SK-N-SH (cell line): ENCODE results near the gene PRR33. TPM values are rescaled to one million over a fixed set of nuclear protein-coding genes. Genes with fewer than 3 reads are reported as not detected.

Experiments
- CTCF ChIA-PET: fragments of 300-600, 350-600 bp; formaldehyde crosslinking; extraction: SDS; loops from one replicate; lab custom pipeline; 2021; lab: Yijun Ruan, JAX
- POLR2A ChIA-PET: fragments of 350-600 bp; sonication (Branson Sonifier 250); formaldehyde crosslinking; extraction: SDS; loops from one replicate; lab custom pipeline; 2020; ENCODE audit warnings: antibody characterized with exemption, inconsistent platforms; lab: Yijun Ruan, JAX
- DNase-seq: peaks from one replicate; pipeline ENCODE4 v3.0.0; 2012
- H2AFZ ChIP-seq: fragments of 200-600 bp; sonication (generic); 2 replicates; pipeline ENCODE4 v1.8.1; 2016; ENCODE audit warnings: antibody characterized with exemption, mild to moderate bottlenecking, low read depth
- H3F3A ChIP-seq: fragments of 200-600 bp; sonication (generic); replicated peaks from 2 replicates; pipeline ENCODE3; 2016; ENCODE audit warnings: antibody characterized with exemption, mild to moderate bottlenecking; ENCODE audit not compliant: insufficient read depth
- H3K27ac ChIP-seq, 2 experiments: fragments of 200-500 bp in 1 of 2; fragments of 200-600 bp in 1 of 2; sonication (Bioruptor generic) in 1 of 2; sonication (generic), shearing (Covaris generic) in 1 of 2; 2 replicates each; pipeline versions ENCODE4 v1.5.1 to v1.6.1; 2014 to 2016; ENCODE audit warnings: low read depth in 2 of 2, inconsistent platforms in 1 of 2, low read length in 1 of 2, mild to moderate bottlenecking in 1 of 2, mixed read lengths in 1 of 2
- H3K27me3 ChIP-seq: fragments of 200-600 bp; sonication (generic), shearing (Covaris generic); 2 replicates; pipeline ENCODE4 v1.6.1; 2016; ENCODE audit warnings: mixed run types; ENCODE audit not compliant: insufficient read depth
- H3K36me3 ChIP-seq, 2 experiments: fragments of 200-500 bp in 1 of 2; fragments of 200-600 bp in 1 of 2; sonication (Bioruptor generic) in 1 of 2; sonication (generic) in 1 of 2; replicated peaks in 1 of 2; 2 replicates each; pipeline versions ENCODE3 to v1.5.1; 2014 to 2016; ENCODE audit warnings: low read length in 1 of 2, mild to moderate bottlenecking in 1 of 2; ENCODE audit not compliant: insufficient read depth in 2 of 2, control insufficient read depth in 1 of 2
- H3K4me1 ChIP-seq, 2 experiments: fragments of 200-500 bp in 1 of 2; fragments of 200-600 bp in 1 of 2; sonication (Bioruptor generic) in 1 of 2; sonication (generic), shearing (Covaris generic) in 1 of 2; 2 replicates each; pipeline versions ENCODE4 v1.5.1 to v1.6.1; 2014 to 2016; ENCODE audit warnings: low read depth in 1 of 2, low read length in 1 of 2, mixed run types in 1 of 2; ENCODE audit not compliant: insufficient read depth in 2 of 2, control insufficient read depth in 1 of 2
- H3K4me2 ChIP-seq: fragments of 200-600 bp; sonication (generic), shearing (Covaris generic); 2 replicates; pipeline ENCODE4 v1.6.1; 2017; ENCODE audit warnings: mixed run types
- H3K4me3 ChIP-seq, 2 experiments: fragments of 200-500 bp in 1 of 2; fragments of 200-600 bp in 1 of 2; sonication (Bioruptor generic) in 1 of 2; sonication (generic), shearing (Covaris generic) in 1 of 2; 2 replicates each; pipeline versions ENCODE4 v1.5.1 to v1.8.1; 2014 to 2016; ENCODE audit warnings: low read depth in 2 of 2, inconsistent platforms in 1 of 2, low read length in 1 of 2, mild to moderate bottlenecking in 1 of 2, mixed read lengths in 1 of 2, moderate library complexity in 1 of 2
- H3K79me2 ChIP-seq: fragments of 200-600 bp; sonication (generic); 2 replicates; pipeline ENCODE4 v1.8.1; 2017; ENCODE audit warnings: mild to moderate bottlenecking; ENCODE audit not compliant: insufficient read depth
- H3K9ac ChIP-seq: fragments of 200-600 bp; sonication (generic); 2 replicates; pipeline ENCODE4 v1.6.1; 2017; ENCODE audit warnings: mixed run types
- H3K9me2 ChIP-seq: fragments of 200-600 bp; sonication (generic); 2 replicates; pipeline ENCODE4 v1.6.1; 2017; ENCODE audit warnings: mixed run types
- H3K9me3 ChIP-seq: fragments of 200-600 bp; sonication (generic); 2 replicates; pipeline ENCODE4 v1.6.1; 2017; ENCODE audit warnings: mixed run types, mild to moderate bottlenecking, moderate library complexity
- H4K20me1 ChIP-seq: fragments of 200-600 bp; sonication (generic); 2 replicates; pipeline ENCODE4 v1.6.1; 2017; ENCODE audit warnings: mild to moderate bottlenecking, mixed run types; ENCODE audit not compliant: insufficient read depth
- CHD2 ChIP-seq: fragments of 150-350 bp; IDR thresholded peaks from 2 replicates; pipeline ENCODE4 v1.6.1; 2018; ENCODE audit warnings: low read length; ENCODE audit not compliant: partially characterized antibody
- EP300 ChIP-seq, 2 experiments: IDR thresholded peaks; 2 replicates each; pipeline versions ENCODE4 v1.4.0 to v1.6.1; 2012; ENCODE audit warnings: borderline replicate concordance in 1 of 2, low read depth in 1 of 2, low read length in 1 of 2
- EZH2phosphoT487 ChIP-seq: fragments of 200-600 bp; sonication (generic); IDR thresholded peaks from 2 replicates; pipeline ENCODE4 v1.6.1; 2017; ENCODE audit warnings: low read depth, mixed run types, mild to moderate bottlenecking, antibody characterized with exemption, moderate library complexity, borderline replicate concordance
- FOSL2 ChIP-seq: IDR thresholded peaks from 2 replicates; pipeline ENCODE4 v1.4.0; 2012; ENCODE audit warnings: low read depth, mild to moderate bottlenecking, moderate library complexity, borderline replicate concordance
- FOXJ3 ChIP-seq: sonication (generic); formaldehyde crosslinking; IDR thresholded peaks from 2 replicates; pipeline ENCODE4 v1.5.1; 2020; ENCODE audit warnings: mild to moderate bottlenecking, missing genetic modification reagents
- FOXM1 ChIP-seq: IDR thresholded peaks from 2 replicates; pipeline ENCODE4 v1.4.0; 2012; ENCODE audit warnings: low read depth, mild to moderate bottlenecking
- GATA2 ChIP-seq: sonication (generic); formaldehyde crosslinking; IDR thresholded peaks from 2 replicates; pipeline ENCODE4 v1.5.0; 2020; ENCODE audit warnings: mild to moderate bottlenecking, missing genetic modification reagents
- JUND ChIP-seq: IDR thresholded peaks from 2 replicates; pipeline ENCODE4 v1.4.0; 2012
- MAX ChIP-seq: IDR thresholded peaks from 2 replicates; pipeline ENCODE4 v1.4.0; 2012; ENCODE audit warnings: low read depth
- NRF1 ChIP-seq: IDR thresholded peaks from 2 replicates; pipeline ENCODE4 v1.6.1; 2012; ENCODE audit warnings: low read depth, mild to moderate bottlenecking, low read length
- POLR2AphosphoS5 ChIP-seq: IDR thresholded peaks from 2 replicates; pipeline ENCODE4 v1.6.1; 2012; ENCODE audit warnings: low read depth, low read length
- SIN3A ChIP-seq: IDR thresholded peaks from 2 replicates; pipeline ENCODE4 v1.6.1; 2012; ENCODE audit warnings: low read depth, mild to moderate bottlenecking, low read length, moderate library complexity, borderline replicate concordance
- SMC3 ChIP-seq: IDR thresholded peaks from 2 replicates; pipeline ENCODE4 v1.6.1; 2012; ENCODE audit warnings: low read depth, low read length, improper control_type of control experiment
- TEAD4 ChIP-seq: IDR thresholded peaks from 2 replicates; pipeline ENCODE4 v1.4.0; 2012; ENCODE audit warnings: mild to moderate bottlenecking, borderline replicate concordance; ENCODE audit not compliant: insufficient read depth
- USF1 ChIP-seq: IDR thresholded peaks from 2 replicates; pipeline ENCODE4 v1.4.0; 2012; ENCODE audit warnings: low read depth, borderline replicate concordance
- YY1 ChIP-seq: IDR thresholded peaks from 2 replicates; pipeline ENCODE4 v1.4.0; 2012; ENCODE audit warnings: low read depth, mild to moderate bottlenecking
- WGBS: methylation state at CpG from one replicate; pipeline ENCODE4 v1.1.6; 2017; ENCODE audit warnings: low lambda C conversion rate; 5-methylcytosine and 5-hydroxymethylcytosine counted together
- polyA plus RNA-seq, 3 experiments: library from polyadenylated mRNA; depleted of rRNA; stranded (reverse); fragments of >200 nt; gene quantifications; 2 replicates each; pipeline ENCODE4 v1.2.3, GENCODE V29; 2012
- TF ChIP-seq, protein P1 (sequence below): fragments of 200-600 bp; sonication (generic); IDR thresholded peaks from 2 replicates; pipeline ENCODE4 v1.6.1; 2017; ENCODE audit warnings: antibody characterized with exemption, mild to moderate bottlenecking, moderate library complexity
- TF ChIP-seq, protein P2 (sequence below): IDR thresholded peaks from 2 replicates; pipeline ENCODE4; 2012
- TF ChIP-seq, protein P3 (sequence below): fragments of 150-350 bp; IDR thresholded peaks from 2 replicates; pipeline ENCODE4 v1.6.1; 2017; ENCODE audit warnings: antibody characterized with exemption, low read length, low read depth, borderline replicate concordance

The PRR33 gene
- polyA plus RNA-seq, 1 of the 3 experiments (the other 2 are of a cell fraction), result not detected

DNA sequence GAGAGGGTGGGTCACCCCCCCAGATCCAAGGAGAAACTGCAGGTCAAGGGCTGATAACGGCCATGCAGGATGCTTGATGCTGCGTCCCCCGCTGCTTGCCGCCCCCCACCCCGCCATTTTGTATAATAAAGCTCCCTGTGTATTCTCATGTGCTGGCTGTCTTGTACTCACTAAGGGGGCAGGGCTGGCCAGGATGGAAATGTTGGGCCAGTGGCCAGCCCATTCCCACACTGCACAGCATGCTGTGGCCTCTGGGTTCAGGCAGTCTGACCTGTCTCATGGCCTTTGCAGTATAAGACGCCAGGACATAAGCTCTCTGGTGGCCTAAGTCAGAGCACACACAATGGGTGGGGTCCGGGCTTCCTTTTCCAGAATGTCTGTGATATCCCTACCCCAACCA lies 421 bp upstream of the PRR33 start:
- Histone ChIP-seq H3F3A (no peaks in the 10 kb centered on the region), H3K4me1 (peaks cover 0 to 6% of the 10 kb centered on the region in 2 experiments; a peak in 1 of 4 replicates), H3K27me3 (no peaks in the 10 kb centered on the region), H3K36me3 (no peaks in the 10 kb centered on the region), H3K9ac (no peak overlapping the region), H2AFZ (no peak overlapping the region), H4K20me1 (no peaks in the 10 kb centered on the region), H3K9me2 (no peaks in the 10 kb centered on the region), H3K79me2 (no peaks in the 10 kb centered on the region), H3K4me2 (no peak overlapping the region), H3K4me3 (no peak overlapping the region), H3K27ac (no peak overlapping the region), H3K9me3 (no peaks in the 10 kb centered on the region)
- CTCF ChIA-PET, result interaction anchor here (1.1 to 2.5 kb wide), 5 partner anchors 10 to 198 kb away, joined by 3 to 21 read pairs (median 5); partner anchors contain the start of gene TNNI2
- DNase-seq, result no peak
- POLR2A ChIA-PET, result no interaction called here
- TF ChIP-seq SIN3A, result no peak
- no peak for TF ChIP-seq SMC3
- no peak for TF ChIP-seq MAX
- TF ChIP-seq FOSL2, result no peak
- no peak for TF ChIP-seq JUND
- TF ChIP-seq YY1, result no peak
- no peak for TF ChIP-seq FOXM1
- no peak for TF ChIP-seq POLR2AphosphoS5
- no peak for TF ChIP-seq TEAD4
- TF ChIP-seq NRF1, result no peak
- no peak for TF ChIP-seq CHD2
- TF ChIP-seq FOXJ3 (CRISPR knock-in tag), result no peak
- no peak for TF ChIP-seq GATA2 (CRISPR knock-in tag)
- TF ChIP-seq EP300 (IDR thresholded peaks at IDR 0.05; ENCODE audit: borderline replicate concordance in 1 of 2, low read depth in 1 of 2, low read length in 1 of 2), result no peak
- TF ChIP-seq, protein P1, sequence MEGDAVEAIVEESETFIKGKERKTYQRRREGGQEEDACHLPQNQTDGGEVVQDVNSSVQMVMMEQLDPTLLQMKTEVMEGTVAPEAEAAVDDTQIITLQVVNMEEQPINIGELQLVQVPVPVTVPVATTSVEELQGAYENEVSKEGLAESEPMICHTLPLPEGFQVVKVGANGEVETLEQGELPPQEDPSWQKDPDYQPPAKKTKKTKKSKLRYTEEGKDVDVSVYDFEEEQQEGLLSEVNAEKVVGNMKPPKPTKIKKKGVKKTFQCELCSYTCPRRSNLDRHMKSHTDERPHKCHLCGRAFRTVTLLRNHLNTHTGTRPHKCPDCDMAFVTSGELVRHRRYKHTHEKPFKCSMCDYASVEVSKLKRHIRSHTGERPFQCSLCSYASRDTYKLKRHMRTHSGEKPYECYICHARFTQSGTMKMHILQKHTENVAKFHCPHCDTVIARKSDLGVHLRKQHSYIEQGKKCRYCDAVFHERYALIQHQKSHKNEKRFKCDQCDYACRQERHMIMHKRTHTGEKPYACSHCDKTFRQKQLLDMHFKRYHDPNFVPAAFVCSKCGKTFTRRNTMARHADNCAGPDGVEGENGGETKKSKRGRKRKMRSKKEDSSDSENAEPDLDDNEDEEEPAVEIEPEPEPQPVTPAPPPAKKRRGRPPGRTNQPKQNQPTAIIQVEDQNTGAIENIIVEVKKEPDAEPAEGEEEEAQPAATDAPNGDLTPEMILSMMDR, result no peak
- TF ChIP-seq EZH2phosphoT487, result no peak
- TF ChIP-seq, protein P2, sequence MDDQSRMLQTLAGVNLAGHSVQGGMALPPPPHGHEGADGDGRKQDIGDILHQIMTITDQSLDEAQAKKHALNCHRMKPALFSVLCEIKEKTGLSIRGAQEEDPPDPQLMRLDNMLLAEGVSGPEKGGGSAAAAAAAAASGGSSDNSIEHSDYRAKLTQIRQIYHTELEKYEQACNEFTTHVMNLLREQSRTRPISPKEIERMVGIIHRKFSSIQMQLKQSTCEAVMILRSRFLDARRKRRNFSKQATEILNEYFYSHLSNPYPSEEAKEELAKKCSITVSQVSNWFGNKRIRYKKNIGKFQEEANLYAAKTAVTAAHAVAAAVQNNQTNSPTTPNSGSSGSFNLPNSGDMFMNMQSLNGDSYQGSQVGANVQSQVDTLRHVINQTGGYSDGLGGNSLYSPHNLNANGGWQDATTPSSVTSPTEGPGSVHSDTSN, result no peak
- TF ChIP-seq, protein P3, sequence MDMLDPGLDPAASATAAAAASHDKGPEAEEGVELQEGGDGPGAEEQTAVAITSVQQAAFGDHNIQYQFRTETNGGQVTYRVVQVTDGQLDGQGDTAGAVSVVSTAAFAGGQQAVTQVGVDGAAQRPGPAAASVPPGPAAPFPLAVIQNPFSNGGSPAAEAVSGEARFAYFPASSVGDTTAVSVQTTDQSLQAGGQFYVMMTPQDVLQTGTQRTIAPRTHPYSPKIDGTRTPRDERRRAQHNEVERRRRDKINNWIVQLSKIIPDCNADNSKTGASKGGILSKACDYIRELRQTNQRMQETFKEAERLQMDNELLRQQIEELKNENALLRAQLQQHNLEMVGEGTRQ, result no peak
- no peak for TF ChIP-seq USF1
- WGBS, result 75% methylated on average over 7 of the region's 7 CpGs
